NCI-H2029 (cell line): ENCODE results near the gene PGAP2.

Experiments used
- DNase-seq: peaks from one replicate; lab custom pipeline; 2025; lab: John Stamatoyannopoulos, UW

Gene PGAP2

DNA sequence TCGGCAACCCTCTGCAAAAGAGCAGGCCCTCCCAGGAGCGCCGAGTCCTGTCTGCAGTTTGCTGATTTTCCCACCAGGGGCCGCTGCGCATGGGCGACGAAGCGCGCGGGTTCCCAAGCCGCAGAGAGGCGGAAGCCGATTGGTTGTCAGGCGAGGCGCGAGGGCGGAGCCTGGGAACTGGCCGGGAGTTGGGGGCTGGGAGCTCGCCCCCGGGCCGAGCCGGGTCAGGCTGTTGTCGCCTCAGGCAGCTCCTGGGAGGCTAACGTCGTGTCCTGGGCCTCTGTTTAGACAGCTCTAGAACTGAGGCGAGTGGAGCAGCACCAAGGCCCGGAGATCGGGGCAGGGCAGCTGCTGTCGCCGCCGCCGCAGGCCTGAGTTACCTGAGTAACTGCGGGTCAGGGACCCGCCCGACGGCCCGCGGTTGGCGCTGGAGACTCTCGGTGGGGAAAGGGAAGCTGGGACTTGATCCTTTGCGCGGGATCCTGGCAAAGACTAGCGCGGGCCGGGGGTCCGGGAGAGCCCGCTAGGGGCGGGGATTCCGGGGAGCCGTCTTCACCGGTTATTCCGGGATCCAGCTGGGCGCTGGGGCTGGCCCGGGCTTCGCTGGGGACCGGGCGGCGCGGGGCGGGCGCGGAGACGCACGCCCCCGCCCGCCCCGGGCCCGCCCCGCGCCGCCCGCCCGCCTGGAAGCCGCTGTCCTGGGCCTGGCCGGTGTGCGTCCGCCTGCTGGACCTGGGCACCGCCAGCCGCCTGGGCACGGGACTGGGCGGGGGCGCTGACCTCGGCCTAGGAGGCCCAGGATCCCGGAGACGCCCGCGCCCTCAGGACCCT is 46.8 kb downstream of the PGAP2 start, which contains the start of gene STIM1:
STIM1 (plus strand) TSS at position 688 of the 831 bp plus-strand sequence. CDS start 607 bp downstream, outside the sequence.
- peak; percentile 91 for DNase-seq

DNA sequence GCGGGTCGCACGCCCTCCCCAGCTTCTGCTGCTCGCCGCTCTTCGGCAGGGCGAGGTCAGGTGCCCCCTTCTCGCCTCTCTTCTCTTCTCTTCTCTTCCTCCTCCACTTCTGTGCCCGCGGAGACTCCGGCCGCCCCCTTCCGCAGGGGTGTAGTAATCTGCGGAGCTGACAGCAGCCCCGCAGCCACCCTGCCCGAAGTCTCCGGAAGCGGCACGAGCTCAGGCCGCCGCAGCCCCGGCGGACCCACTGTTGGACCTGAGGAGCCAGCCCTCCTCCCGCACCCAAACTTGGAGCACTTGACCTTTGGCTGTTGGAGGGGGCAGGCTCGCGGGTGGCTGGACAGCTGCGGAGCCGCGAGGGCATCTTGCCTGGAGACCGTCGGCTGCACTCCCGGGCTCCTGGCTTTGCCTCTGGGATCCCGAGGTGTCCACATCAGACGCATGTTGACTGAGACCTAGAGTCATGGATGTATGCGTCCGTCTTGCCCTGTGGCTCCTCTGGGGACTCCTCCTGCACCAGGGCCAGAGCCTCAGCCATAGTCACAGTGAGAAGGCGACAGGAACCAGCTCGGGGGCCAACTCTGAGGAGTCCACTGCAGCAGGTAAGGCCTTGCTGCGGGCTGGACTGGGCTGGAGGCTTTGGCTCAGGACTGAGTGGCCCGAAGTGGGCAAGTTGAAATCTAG is 47.6 kb downstream of the PGAP2 start:
- DNase-seq: no peak

DNA sequence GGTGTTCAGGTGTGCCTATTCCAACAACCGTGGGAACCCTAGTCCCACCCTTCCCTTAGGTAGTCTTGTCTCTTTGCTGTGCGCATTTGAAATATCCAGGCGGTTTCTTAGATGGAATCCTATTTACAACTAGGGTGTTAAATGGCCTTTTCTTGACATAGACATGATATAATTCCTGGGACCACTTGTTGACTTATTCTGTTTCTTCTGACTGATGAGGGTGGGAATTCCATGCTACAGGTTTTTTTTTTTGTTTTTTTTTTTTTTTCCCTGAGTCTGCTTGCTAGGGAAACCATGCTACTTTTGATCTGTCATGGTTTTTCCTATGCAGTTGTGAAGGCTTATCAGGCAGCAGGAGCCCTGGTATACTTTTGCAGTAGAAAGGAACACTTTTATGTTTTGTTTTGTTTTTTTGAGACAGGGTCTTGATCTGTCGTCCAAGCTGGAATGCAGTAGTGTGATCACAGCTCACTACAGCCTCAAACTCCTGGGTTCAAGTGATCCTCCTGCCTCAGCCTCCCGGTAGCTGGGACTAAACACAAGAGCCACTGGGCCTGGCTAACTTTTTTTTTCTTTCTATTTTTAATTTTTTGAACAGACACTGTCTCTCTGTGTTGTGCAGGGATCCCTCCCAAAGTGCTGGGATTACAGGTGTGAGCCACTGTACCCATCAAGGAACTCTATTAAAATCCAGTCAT is 48.6 kb downstream of the PGAP2 start:
- no peak for DNase-seq

DNA sequence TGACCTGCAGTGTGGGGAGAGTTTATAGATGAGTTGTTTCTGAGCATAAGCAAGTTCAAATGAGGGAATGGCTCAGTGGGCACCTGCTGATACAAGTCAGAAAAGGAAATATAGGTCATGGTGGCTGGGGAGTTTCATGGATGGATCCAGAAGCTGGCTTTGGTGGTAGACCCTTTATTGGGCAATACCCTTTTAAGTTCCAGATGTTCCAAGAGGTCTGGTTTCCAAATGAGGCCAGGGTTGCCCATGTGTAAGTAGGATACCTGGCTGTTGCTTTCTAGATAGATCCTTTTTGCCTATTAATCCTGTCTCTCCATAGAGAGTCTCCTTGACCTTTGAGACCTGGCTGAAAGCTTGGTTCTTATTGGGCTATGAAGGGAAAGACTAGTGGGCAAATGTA is 49.3 kb downstream of the PGAP2 start:
- no peak for DNase-seq

DNA sequence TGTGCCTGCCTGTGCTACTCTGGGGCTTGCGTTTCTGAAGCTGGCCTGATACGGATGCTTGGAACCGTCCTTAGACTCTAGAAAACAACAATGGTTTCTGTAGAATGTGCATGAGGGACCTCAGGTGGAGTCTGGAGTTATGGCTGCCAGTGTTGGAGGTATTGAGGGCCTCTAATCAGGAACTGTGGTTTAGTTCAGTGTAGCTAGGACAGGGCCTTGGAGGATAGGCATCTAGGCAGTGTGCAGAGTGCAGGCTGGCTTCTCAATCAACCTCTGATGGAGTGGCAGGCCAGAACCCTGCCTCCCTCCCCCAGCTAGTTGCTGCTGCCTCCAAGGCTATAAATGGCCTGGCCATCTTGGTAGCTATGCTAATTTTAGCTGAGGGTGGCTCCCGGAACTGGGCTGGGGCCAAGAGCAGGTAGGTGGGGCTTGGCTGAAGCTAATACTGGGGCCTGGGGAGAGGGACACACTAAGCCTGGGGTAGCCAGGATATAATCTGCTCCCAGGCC is 51.1 kb downstream of the PGAP2 start:
- peak; percentile 64 for DNase-seq

DNA sequence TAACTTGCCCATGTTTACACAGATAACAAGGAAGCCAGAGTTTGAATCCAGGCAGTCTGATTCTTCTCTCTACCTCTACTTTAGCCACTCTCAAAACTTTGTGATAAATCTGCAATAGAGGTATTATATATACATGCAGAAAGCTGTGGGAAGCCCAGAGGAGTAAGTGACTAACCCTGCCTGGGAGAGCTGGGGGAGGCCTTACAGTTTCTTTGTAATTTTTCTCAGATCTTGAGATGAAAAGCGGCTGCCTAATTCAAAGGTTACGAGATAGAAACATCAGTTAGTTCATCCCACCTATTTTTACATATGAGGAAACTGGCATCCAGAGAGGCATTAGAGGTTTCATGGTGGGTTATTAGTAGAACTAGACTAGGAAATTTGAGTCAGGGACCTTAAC is 52.0 kb downstream of the PGAP2 start:
- no peak for DNase-seq

DNA sequence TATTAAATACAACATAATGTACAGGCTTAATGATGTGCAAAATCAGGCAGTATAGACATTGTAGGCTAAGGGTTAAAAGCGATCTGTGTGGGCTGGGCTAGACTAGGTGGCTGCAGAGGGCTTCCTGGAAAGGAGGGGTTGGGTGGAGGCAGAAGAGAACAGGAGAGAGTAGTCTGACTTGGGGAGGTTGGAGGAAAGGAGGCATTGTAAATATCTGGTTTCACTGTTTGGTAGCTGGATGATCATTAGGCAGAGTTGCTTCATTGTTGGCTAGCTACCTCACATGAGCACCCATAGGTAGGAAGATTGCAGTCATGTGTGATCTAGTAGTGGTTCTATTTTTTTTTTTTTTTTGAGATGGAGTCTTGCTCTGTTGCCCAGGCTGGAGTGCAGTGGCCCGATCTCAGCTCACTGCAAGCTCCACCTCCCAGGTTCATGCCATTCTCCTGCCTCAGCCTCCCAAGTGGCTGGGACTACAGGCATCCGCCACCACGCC is 52.6 kb downstream of the PGAP2 start:
- peak; percentile 78 for DNase-seq

DNA sequence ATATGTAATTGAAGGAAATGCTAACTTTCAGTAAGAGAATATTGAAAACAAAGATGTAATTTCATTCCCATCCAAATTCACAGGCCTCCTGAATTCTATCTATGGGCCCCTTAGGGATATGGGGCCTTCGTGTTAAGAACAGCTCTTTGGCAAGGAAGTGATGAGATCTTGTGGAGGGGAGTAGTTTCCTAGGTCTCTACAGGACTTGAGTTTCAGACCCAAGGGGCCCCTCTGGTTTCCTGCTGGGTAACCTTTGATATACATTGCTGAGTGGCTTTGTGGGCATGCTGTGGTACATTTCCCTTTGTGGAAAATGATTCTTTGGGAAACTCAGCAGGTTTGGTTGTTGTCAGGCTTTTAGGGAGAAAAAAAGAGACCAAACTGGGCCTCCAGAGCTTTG is 53.3 kb downstream of the PGAP2 start:
- no peak for DNase-seq

DNA sequence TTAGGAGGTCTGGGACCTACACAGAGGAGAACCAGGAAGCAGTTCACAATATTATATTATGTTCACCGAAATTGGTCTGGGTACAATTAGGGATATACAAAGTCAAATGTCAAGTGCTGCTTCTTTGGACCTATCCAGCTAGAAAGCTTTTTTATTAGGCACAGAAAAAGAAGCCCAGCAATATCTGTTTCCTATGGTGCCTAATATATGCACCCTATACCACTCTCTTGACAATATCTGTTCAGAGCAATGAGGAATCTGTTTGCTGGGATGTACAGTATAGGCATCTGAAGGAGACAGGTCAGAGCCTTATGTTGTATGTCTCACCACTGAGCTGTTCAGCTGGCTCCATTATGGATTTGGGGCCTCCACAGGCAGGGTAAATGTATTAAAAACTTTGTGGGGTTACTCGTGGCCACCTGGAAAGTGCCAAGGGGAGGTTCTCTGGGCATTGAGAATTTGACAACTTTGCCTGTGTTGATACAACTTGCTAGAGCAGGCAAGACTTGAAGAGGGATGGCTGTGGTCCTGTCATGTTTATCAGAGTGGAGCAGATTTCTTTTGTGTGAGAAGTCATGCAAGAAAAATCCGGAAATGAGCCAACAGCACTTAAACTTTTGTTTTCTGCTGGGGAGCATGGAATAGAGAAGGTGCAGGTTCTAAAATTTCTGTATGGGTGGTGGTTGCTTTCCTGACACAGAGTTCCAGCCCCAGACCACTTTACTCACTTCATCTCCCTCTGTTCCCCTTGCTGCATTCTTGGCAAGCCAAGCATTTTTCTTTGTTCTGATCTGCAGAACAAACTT is 57.2 kb downstream of the PGAP2 start:
- no peak for DNase-seq

DNA sequence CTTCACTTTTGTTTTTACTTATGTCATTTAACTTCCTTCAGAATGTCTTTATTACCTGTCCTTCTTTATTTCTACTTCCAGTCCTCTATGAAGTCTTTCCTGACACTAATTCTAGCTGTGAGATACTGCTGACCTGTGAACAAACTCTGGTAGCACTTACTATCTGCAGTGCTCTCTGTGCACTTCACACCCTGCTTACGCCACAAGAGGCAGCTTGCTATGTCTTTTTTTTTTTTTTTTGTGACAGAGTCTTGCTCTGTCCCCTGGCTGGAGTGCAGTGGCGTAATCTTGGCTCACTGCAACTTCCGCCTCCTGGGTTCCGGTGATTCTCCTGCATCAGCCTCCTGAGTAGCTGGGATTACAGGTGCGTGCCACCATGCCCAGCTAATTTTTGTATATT is 57.8 kb downstream of the PGAP2 start:
- DNase-seq: no peak

DNA sequence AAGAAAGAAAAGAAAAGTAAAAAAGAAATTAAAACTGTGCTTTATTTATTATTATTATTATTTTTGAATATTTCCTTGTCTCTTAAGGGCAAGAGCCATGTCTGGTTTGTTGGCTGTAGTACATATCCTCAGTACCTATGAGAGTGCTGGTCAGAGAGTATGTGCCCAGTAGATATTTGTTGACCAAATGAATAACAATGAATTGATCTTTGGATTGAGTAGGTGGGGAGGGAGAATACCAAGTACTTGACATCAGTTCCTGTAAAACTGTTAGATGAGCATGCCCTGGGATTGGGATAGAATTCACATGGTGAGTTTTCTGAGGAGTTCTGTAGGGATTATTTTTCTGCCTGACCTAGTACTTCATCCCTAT is 58.5 kb downstream of the PGAP2 start:
- no peak for DNase-seq

DNA sequence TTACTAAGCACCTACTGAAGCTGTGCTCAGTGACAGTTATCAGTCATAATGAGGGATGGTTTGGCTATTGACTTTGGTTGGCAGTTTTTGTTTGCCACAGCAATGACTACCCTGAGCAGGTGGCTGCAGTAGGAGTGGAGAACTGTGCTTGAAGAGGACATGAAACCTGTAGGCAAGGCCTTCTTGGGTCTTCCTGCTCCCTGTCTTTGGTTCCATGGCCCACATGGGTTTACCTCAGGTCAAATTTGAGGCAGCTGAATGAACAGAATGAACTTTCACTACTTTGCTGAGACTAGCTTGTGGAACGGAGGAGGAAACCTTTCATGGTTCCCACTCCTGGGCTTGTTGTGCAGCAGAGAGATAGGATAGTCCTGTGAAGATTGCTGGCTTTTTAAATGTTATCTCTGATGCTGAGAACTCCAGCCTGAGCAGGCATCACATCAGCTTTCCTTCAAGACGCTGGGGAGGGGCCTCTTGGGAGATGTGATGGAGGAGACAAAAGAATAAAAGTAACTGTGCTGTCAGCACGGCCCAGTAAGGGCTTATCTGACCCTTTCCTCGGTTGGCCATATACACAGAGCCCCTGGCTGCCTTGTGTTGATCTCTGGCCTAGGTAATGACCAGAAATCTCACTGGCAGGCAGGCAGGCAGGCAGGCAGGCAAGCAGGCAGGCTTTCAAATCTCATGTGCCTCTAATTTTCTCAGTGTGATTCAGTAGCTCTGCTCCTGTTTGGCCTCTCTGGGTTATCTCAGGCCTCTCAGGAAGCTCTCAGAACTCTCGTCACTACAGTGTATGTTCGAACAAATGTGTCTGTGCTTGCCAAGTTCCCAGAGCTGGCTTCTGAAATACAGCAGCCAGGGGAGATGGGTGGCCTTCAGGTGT is 59.1 kb downstream of the PGAP2 start:
- no peak for DNase-seq

DNA sequence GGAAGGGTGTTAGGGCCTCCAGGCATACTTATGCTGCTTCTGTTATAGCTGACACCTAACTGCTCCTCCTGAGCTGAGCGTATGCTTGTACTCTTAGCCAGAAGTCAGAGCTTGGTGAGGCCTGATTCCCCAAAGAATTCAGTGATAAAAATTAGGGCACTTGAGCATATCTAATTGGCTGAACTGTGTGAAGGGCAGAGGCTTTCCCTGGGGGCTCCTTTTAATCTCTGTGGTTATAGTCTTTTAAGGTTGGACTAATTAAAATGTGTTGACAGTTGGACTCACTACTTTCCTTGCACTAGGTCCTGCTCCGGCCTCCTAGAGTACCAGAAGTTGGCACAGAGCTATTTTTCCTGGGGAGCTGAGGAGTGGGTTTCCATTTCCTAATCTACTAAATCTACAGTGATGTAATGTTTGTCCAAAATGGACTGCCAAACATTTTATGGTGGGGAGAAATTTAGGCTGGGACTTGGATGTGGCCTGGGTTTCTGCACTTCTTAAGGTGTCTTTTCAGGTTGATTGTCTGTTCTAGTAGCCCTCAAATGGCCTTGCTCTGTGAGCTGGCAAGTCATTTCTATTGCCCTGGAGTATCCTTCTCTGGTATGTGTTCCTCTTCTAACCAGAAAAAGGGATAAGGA is 65.5 kb downstream of the PGAP2 start:
- DNase-seq: no peak
